Neural progenitor cell (in vitro differentiated cells): ENCODE data around the gene BTG2. TPM values are rescaled to one million over a fixed set of nuclear protein-coding genes. Genes with fewer than 3 reads are reported as not detected.

Source experiments
- DNase-seq: peaks from one replicate; pipeline ENCODE4 v3.0.0-alpha.2; 2016; ENCODE audit warnings: low spot score
- H2AFZ ChIP-seq: fragments of 200-600 bp; sonication (generic); replicated peaks from 2 replicates; pipeline ENCODE4 v1.6.1; 2016; ENCODE audit warnings: antibody characterized with exemption
- H3F3A ChIP-seq: fragments of 200-600 bp; sonication (generic); 2 replicates; pipeline ENCODE4 v1.6.1; 2016; ENCODE audit warnings: antibody characterized with exemption, low read depth
- H3K27ac ChIP-seq: fragments of 200-600 bp; sonication (generic); 2 replicates; pipeline ENCODE4 v1.5.1; 2016; ENCODE audit warnings: mild to moderate bottlenecking
- H3K27me3 ChIP-seq: fragments of 200-600 bp; sonication (generic); 2 replicates; pipeline ENCODE4 v1.6.1; 2016; ENCODE audit warnings: mild to moderate bottlenecking, moderate library complexity
- H3K36me3 ChIP-seq: fragments of 200-600 bp; sonication (generic); 2 replicates; pipeline ENCODE4 v1.5.1; 2016
- H3K4me1 ChIP-seq: fragments of 200-600 bp; sonication (generic); 2 replicates; pipeline ENCODE4 v1.6.1; 2016; ENCODE audit warnings: mixed run types
- H3K4me2 ChIP-seq: fragments of 200-600 bp; sonication (generic); 2 replicates; pipeline ENCODE4 v1.6.1; 2016
- H3K4me3 ChIP-seq: fragments of 200-600 bp; sonication (generic); 2 replicates; pipeline ENCODE4 v1.5.1; 2016
- H3K79me2 ChIP-seq: fragments of 200-600 bp; sonication (generic); 2 replicates; pipeline ENCODE4 v1.6.1; 2016; ENCODE audit warnings: low read depth
- H3K9ac ChIP-seq: fragments of 200-600 bp; sonication (generic); 2 replicates; pipeline ENCODE4 v1.6.1; 2016
- H3K9me3 ChIP-seq: fragments of 200-600 bp; sonication (generic); 2 replicates; pipeline ENCODE4 v1.5.1; 2016; ENCODE audit warnings: low read depth
- H4K20me1 ChIP-seq: fragments of 200-600 bp; sonication (generic); 2 replicates; pipeline ENCODE4 v1.6.1; 2016; ENCODE audit warnings: low read depth
- H3K27ac Mint-ChIP-seq: 3 replicates; pipeline ENCODE4 v1.8.0; 2021; ENCODE audit warnings: mixed read lengths
- H3K27me3 Mint-ChIP-seq: 2 replicates; pipeline ENCODE4 v1.8.0; 2022; ENCODE audit warnings: low read depth, mild to moderate bottlenecking, inconsistent platforms, moderate library complexity, mixed read lengths; ENCODE audit not compliant: insufficient read depth
- H3K36me3 Mint-ChIP-seq: 3 replicates; pipeline ENCODE4 v1.8.0; 2021; ENCODE audit warnings: mixed read lengths
- H3K4me1 Mint-ChIP-seq: 3 replicates; pipeline ENCODE4 v1.8.0; 2021; ENCODE audit warnings: mixed read lengths
- H3K4me3 Mint-ChIP-seq: 3 replicates; pipeline ENCODE4 v1.8.0; 2021; ENCODE audit warnings: mild to moderate bottlenecking, moderate library complexity, mixed read lengths
- H3K9me3 Mint-ChIP-seq: 3 replicates; pipeline ENCODE4 v1.8.0; 2020; ENCODE audit warnings: mixed read lengths
- EZH2 ChIP-seq: fragments of 200-600 bp; sonication (generic); IDR thresholded peaks from 2 replicates; pipeline ENCODE4 v1.6.1; 2017; ENCODE audit warnings: antibody characterized with exemption, mild to moderate bottlenecking, moderate library complexity
- EZH2phosphoT487 ChIP-seq: fragments of 200-600 bp; sonication (generic); IDR thresholded peaks from 2 replicates; pipeline ENCODE4 v1.6.1; 2017; ENCODE audit warnings: antibody characterized with exemption
- total RNA-seq: library from RNA; depleted of rRNA; stranded (reverse); fragments of >200 nt; gene quantifications from 2 replicates; pipeline ENCODE4 v1.2.3, GENCODE V29; 2015; ENCODE audit warnings: low replicate concordance
- TF ChIP-seq, protein P1 (sequence below): fragments of 200-600 bp; sonication (generic); IDR thresholded peaks from 2 replicates; pipeline ENCODE4 v1.5.1; 2017; ENCODE audit warnings: antibody characterized with exemption, mild to moderate bottlenecking

Gene BTG2
- total RNA-seq, 1 donor from 2014 or later = 26.5 TPM

DNA sequence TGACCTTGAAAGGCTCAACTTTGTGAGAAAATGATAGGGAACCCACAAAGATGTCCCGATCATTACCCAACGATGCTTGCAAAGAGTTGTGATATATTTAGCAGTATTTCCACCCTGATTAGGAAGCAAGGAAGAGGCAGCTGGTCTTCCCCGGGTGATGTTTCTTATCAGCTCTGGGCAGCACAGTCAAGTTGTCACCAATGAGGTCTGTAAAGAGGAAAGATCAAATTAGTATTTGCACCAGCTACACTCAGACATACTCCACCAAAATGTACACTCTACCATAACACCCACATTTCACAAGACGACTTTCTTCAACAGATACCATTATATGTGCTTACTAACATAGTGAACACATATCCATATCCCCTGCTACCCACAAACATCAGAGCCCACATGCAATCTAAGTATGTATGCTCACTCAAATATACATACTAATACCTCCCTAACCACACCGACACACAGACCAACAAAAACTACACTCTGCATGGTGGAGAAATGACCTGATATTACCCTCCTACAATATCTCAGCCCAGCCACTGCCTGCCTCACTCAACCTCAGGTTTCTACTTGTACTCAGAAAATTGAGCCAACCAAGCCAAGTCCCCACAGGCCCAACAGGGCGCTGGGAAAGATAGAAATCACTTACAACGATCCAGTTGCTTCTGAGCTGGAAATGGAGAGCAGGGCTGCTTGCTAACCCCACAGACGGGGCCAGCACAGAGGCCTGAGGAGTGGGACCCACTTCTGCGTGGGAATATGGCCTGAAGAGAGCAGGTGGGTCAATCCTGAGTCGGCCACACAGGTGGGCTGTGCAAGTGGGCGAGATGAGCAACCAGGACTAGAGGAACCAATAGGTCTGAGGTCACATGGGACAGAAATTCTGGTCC is 4.6 kb upstream of the BTG2 start:
- peaks cover 2% of the 10 kb centered on the region for H3K36me3 Mint-ChIP-seq
- H3K79me2 ChIP-seq = peaks cover 2% of the 10 kb centered on the region
- no peak for DNase-seq
- H4K20me1 ChIP-seq = no peaks in the 10 kb centered on the region
- no peak overlapping the region for H3K4me2 ChIP-seq
- H3F3A ChIP-seq = peaks cover 4% of the 10 kb centered on the region
- peaks cover 19% of the 10 kb centered on the region for H3K4me1 Mint-ChIP-seq
- H3K27me3 ChIP-seq = peaks cover 72% of the 10 kb centered on the region
- H3K4me3 Mint-ChIP-seq = no peak overlapping the region
- no peak overlapping the region for H3K27ac Mint-ChIP-seq
- no peak overlapping the region for H2AFZ ChIP-seq
- no peaks in the 10 kb centered on the region for H3K36me3 ChIP-seq
- peaks cover 15% of the 10 kb centered on the region for H3K27me3 Mint-ChIP-seq
- no peak overlapping the region for H3K4me3 ChIP-seq
- H3K27ac ChIP-seq = no peak overlapping the region
- H3K9ac ChIP-seq = no peak overlapping the region
- no peaks in the 10 kb centered on the region for H3K9me3 Mint-ChIP-seq
- TF ChIP-seq EZH2 (no peak), EZH2phosphoT487 (no peak)
- TF ChIP-seq, protein P1, sequence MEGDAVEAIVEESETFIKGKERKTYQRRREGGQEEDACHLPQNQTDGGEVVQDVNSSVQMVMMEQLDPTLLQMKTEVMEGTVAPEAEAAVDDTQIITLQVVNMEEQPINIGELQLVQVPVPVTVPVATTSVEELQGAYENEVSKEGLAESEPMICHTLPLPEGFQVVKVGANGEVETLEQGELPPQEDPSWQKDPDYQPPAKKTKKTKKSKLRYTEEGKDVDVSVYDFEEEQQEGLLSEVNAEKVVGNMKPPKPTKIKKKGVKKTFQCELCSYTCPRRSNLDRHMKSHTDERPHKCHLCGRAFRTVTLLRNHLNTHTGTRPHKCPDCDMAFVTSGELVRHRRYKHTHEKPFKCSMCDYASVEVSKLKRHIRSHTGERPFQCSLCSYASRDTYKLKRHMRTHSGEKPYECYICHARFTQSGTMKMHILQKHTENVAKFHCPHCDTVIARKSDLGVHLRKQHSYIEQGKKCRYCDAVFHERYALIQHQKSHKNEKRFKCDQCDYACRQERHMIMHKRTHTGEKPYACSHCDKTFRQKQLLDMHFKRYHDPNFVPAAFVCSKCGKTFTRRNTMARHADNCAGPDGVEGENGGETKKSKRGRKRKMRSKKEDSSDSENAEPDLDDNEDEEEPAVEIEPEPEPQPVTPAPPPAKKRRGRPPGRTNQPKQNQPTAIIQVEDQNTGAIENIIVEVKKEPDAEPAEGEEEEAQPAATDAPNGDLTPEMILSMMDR = no peak
- H3K4me1 ChIP-seq = peaks cover 8% of the 10 kb centered on the region
- H3K9me3 ChIP-seq = no peaks in the 10 kb centered on the region

DNA sequence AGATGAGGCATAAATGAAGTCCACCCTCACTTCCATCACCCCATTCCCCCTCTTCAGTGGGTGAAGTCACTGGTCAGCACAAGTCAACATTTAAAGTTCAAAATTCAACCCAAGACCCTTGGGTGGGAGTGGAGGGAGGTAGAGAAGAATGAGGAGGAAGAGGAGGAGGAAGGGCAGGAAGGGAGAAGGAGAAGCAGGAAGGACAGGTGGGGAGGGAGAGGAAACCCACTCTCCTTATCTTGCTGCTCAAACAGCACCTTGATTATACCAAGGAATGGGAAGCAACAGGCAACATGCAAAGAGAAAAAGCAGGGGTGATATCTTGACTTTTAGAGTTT is 4.0 kb upstream of the BTG2 start:
- Histone ChIP-seq H3K9ac (no peak overlapping the region), H3K4me1 (peaks cover 7% of the 10 kb centered on the region), H3K4me3 (no peak overlapping the region), H3F3A (peaks cover 4% of the 10 kb centered on the region), H3K27me3 (peaks cover 78% of the 10 kb centered on the region), H4K20me1 (peaks cover 4% of the 10 kb centered on the region), H3K79me2 (peaks cover 8% of the 10 kb centered on the region), H3K36me3 (no peaks in the 10 kb centered on the region), H2AFZ (no peak overlapping the region), H3K4me2 (no peak overlapping the region), H3K27ac (no peak overlapping the region), H3K9me3 (no peaks in the 10 kb centered on the region)
- Mint-ChIP-seq H3K27me3 (peaks cover 19% of the 10 kb centered on the region), H3K9me3 (no peaks in the 10 kb centered on the region), H3K36me3 (peaks cover 2% of the 10 kb centered on the region), H3K4me3 (no peak overlapping the region), H3K4me1 (peaks cover 19% of the 10 kb centered on the region), H3K27ac (no peak overlapping the region)
- no peak for TF ChIP-seq EZH2phosphoT487
- TF ChIP-seq, protein P1 = no peak
- no peak for TF ChIP-seq EZH2
- DNase-seq = no peak

DNA sequence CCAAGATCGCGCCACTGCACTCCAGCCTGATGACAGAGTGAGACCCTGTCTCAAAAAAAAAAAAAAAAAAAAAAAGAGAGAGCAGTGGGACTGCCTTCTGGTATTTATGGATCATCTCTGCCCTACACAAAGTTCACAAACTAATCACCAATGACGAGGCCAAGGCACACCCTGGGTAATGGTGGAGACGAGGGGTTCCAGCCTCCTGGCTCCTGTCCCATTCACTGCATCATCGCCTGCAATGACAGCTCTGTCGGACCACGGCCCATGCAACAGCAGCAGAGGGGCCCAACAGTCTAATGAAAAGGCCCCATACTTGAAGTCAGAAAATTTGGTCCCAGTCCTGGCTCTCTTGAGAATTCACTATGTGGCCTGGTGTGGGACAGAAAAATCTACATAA is 2.9 kb upstream of the BTG2 start:
- no peak overlapping the region for H2AFZ ChIP-seq
- Mint-ChIP-seq H3K4me3 (peak overlapping the region; percentile 46), H3K27me3 (peaks cover 17% of the 10 kb centered on the region), H3K36me3 (peaks cover 2% of the 10 kb centered on the region), H3K9me3 (no peaks in the 10 kb centered on the region), H3K4me1 (peaks cover 20% of the 10 kb centered on the region), H3K27ac (peak overlapping the region; percentile 86)
- no peak overlapping the region for H3K27ac ChIP-seq
- H3K79me2 ChIP-seq = peaks cover 16% of the 10 kb centered on the region
- peaks cover 19% of the 10 kb centered on the region for H3K4me1 ChIP-seq
- DNase-seq = no peak
- H3K9me3 ChIP-seq = no peaks in the 10 kb centered on the region
- H3K27me3 ChIP-seq = peaks cover 90% of the 10 kb centered on the region
- H3K4me2 ChIP-seq = no peak overlapping the region
- no peak overlapping the region for H3K4me3 ChIP-seq
- H3K36me3 ChIP-seq = no peaks in the 10 kb centered on the region
- no peak overlapping the region for H3K9ac ChIP-seq
- H4K20me1 ChIP-seq = peaks cover 15% of the 10 kb centered on the region
- TF ChIP-seq, protein P1 = no peak
- TF ChIP-seq EZH2 (no peak), EZH2phosphoT487 (no peak)
- peaks cover 11% of the 10 kb centered on the region for H3F3A ChIP-seq
